ENCODE measurements around the gene GRAMD2B.
"Not testable (repeated sequence)": the region's sequence is repeated elsewhere in the genome, so short reads cannot be mapped to it uniquely, and the experiment has no call there.

GRAMD2B gene

GRCh38 chr5:126377424-126377823 lies 45.8 kb upstream of the GRAMD2B start:
- Histone ChIP-seq H3F3A (ENCODE audit: low read depth) (no peaks in the 10 kb centered on the region), H3K4me3 (ENCODE audit: low read length, poor library complexity, severe bottlenecking) (no peak overlapping the region), H3K9ac (ENCODE audit: low read depth, low read length, poor library complexity, severe bottlenecking) (no peak overlapping the region), H3K4me1 (ENCODE audit: insufficient read depth, low read length, poor library complexity, severe bottlenecking) (no peaks in the 10 kb centered on the region), H3K4me2 (ENCODE audit: low read depth, low read length, poor library complexity, severe bottlenecking) (no peak overlapping the region), H3K9me3 (ENCODE audit: insufficient read depth, low read depth, low read length) (no peaks in the 10 kb centered on the region), H3K9me2 (replicated peaks; ENCODE audit: low read depth, low read length) (no peaks in the 10 kb centered on the region), H3K79me2 (ENCODE audit: insufficient read depth, low read length) (no peaks in the 10 kb centered on the region), H3K27me3 (ENCODE audit: insufficient read depth, low read length, poor library complexity, severe bottlenecking) (no peaks in the 10 kb centered on the region), H2AFZ (ENCODE audit: low read length) (no peak overlapping the region), H3K36me3 (ENCODE audit: insufficient read depth, low read length) (no peaks in the 10 kb centered on the region), H4K20me1 (ENCODE audit: insufficient read depth, low read length, poor library complexity, severe bottlenecking) (no peaks in the 10 kb centered on the region)
- TF ChIP-seq EZH2phosphoT487 (IDR thresholded peaks at IDR 0.05; ENCODE audit: borderline replicate concordance), result no peak
- no peak for TF ChIP-seq CTCF (conservative IDR thresholded peaks at IDR 0.05; ENCODE audit: low read length)

GRCh38 chr5:126380316-126380715 lies 42.9 kb upstream of the GRAMD2B start:
- not testable (repeated sequence) for H3K9me3 ChIP-seq (ENCODE audit: insufficient read depth, low read depth, low read length); H3F3A ChIP-seq (ENCODE audit: low read depth); H2AFZ ChIP-seq (ENCODE audit: low read length); H3K4me1 ChIP-seq (ENCODE audit: insufficient read depth, low read length, poor library complexity, severe bottlenecking); H3K4me2 ChIP-seq (ENCODE audit: low read depth, low read length, poor library complexity, severe bottlenecking); H3K9ac ChIP-seq (ENCODE audit: low read depth, low read length, poor library complexity, severe bottlenecking); H4K20me1 ChIP-seq (ENCODE audit: insufficient read depth, low read length, poor library complexity, severe bottlenecking); H3K27me3 ChIP-seq (ENCODE audit: insufficient read depth, low read length, poor library complexity, severe bottlenecking); H3K79me2 ChIP-seq (ENCODE audit: insufficient read depth, low read length); H3K9me2 ChIP-seq (replicated peaks; ENCODE audit: low read depth, low read length); H3K4me3 ChIP-seq (ENCODE audit: low read length, poor library complexity, severe bottlenecking); H3K36me3 ChIP-seq (ENCODE audit: insufficient read depth, low read length)

DNA sequence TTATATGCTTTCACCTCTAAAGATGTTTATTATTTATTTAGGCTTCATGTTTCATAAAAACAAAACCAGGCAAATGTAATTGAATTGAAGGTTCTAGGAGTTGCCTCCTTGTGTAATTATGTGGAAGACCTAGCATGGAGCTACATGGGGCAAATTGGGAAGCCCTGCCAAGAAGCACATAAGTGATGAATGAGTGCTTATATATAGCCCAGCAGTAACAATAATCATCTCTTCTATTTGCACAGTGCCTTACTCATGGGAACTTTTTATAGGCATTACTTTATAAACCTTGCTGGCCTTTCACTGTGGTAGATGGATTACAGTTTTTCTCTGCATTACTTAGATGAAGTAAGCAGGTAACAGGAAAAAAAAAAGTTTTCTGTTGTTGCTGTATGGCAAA lies 40.0 kb upstream of the GRAMD2B start:
- H3K4me2 ChIP-seq (ENCODE audit: low read depth, low read length, poor library complexity, severe bottlenecking), result no peak overlapping the region
- H3K79me2 ChIP-seq (ENCODE audit: insufficient read depth, low read length), result no peaks in the 10 kb centered on the region
- no peaks in the 10 kb centered on the region for H4K20me1 ChIP-seq (ENCODE audit: insufficient read depth, low read length, poor library complexity, severe bottlenecking)
- TF ChIP-seq CTCF (conservative IDR thresholded peaks at IDR 0.05; ENCODE audit: low read length) (no peak), EZH2phosphoT487 (IDR thresholded peaks at IDR 0.05; ENCODE audit: borderline replicate concordance) (no peak)
- no peaks in the 10 kb centered on the region for H3K4me1 ChIP-seq (ENCODE audit: insufficient read depth, low read length, poor library complexity, severe bottlenecking)
- no peaks in the 10 kb centered on the region for H3K9me2 ChIP-seq (replicated peaks; ENCODE audit: low read depth, low read length)
- no peaks in the 10 kb centered on the region for H3F3A ChIP-seq (ENCODE audit: low read depth)
- no peaks in the 10 kb centered on the region for H3K27me3 ChIP-seq (ENCODE audit: insufficient read depth, low read length, poor library complexity, severe bottlenecking)
- H3K4me3 ChIP-seq (ENCODE audit: low read length, poor library complexity, severe bottlenecking), result no peak overlapping the region
- H3K9ac ChIP-seq (ENCODE audit: low read depth, low read length, poor library complexity, severe bottlenecking), result no peak overlapping the region
- no peaks in the 10 kb centered on the region for H3K36me3 ChIP-seq (ENCODE audit: insufficient read depth, low read length)
- H3K9me3 ChIP-seq (ENCODE audit: insufficient read depth, low read depth, low read length), result no peaks in the 10 kb centered on the region
- H2AFZ ChIP-seq (ENCODE audit: low read length), result no peak overlapping the region

DNA sequence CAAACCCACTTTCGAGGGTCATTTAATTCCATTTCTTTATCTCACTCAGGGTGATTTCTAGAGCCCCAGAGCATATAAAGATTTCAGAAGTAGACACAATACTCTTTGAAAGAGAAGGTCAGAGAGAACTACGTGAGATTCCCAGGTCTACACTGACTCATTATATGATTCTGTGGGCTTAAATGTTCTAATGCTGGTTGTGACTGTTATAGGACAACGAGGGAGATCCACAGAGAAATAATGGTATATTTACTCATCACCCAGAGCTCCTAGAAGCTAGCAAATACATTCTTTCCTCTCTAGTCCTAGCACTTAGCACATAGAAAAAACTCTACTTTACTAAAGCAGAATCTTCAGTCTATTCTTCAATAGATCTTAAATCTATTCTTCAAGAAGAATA lies 39.4 kb upstream of the GRAMD2B start:
- Histone ChIP-seq H3K9me2 (replicated peaks; ENCODE audit: low read depth, low read length) (no peaks in the 10 kb centered on the region), H3K9ac (ENCODE audit: low read depth, low read length, poor library complexity, severe bottlenecking) (no peak overlapping the region), H4K20me1 (ENCODE audit: insufficient read depth, low read length, poor library complexity, severe bottlenecking) (no peaks in the 10 kb centered on the region), H3K79me2 (ENCODE audit: insufficient read depth, low read length) (no peaks in the 10 kb centered on the region), H3K9me3 (ENCODE audit: insufficient read depth, low read depth, low read length) (no peaks in the 10 kb centered on the region), H3K36me3 (ENCODE audit: insufficient read depth, low read length) (no peaks in the 10 kb centered on the region), H3K4me1 (ENCODE audit: insufficient read depth, low read length, poor library complexity, severe bottlenecking) (no peaks in the 10 kb centered on the region), H3K4me3 (ENCODE audit: low read length, poor library complexity, severe bottlenecking) (no peak overlapping the region), H3F3A (ENCODE audit: low read depth) (no peaks in the 10 kb centered on the region), H3K27me3 (ENCODE audit: insufficient read depth, low read length, poor library complexity, severe bottlenecking) (no peaks in the 10 kb centered on the region), H2AFZ (ENCODE audit: low read length) (no peak overlapping the region), H3K4me2 (ENCODE audit: low read depth, low read length, poor library complexity, severe bottlenecking) (no peak overlapping the region)
- TF ChIP-seq CTCF (conservative IDR thresholded peaks at IDR 0.05; ENCODE audit: low read length) (no peak), EZH2phosphoT487 (IDR thresholded peaks at IDR 0.05; ENCODE audit: borderline replicate concordance) (no peak)

All from Loucy (cell line).